CD14-positive monocyte (primary cell): ENCODE results near the gene RACK1. TPM values are rescaled to one million over a fixed set of nuclear protein-coding genes. Genes with fewer than 3 reads are reported as not detected.

Experiments used
- DNase-seq, 3 donors: peaks; one replicate each; pipeline ENCODE4 v3.0.0-alpha.2; 2011 to 2022
- H2AFZ ChIP-seq: 2 replicates; pipeline ENCODE4 v1.6.0; 2012; ENCODE audit warnings: mild to moderate bottlenecking, low read depth, low read length, inconsistent platforms; ENCODE audit not compliant: insufficient read depth, poor library complexity, severe bottlenecking
- H3K27ac ChIP-seq, 2 donors: 1 replicate in 1 of 2; 2 replicates in 1 of 2; pipeline ENCODE4 v1.5.1; 2012 to 2013; ENCODE audit warnings: low read length in 2 of 2, control low read depth in 1 of 2, inconsistent platforms in 1 of 2, low read depth in 1 of 2, mild to moderate bottlenecking in 1 of 2
- H3K27me3 ChIP-seq, 2 donors: one replicate each; pipeline versions ENCODE4 v1.6.0 to v1.6.1; 2011 to 2013; ENCODE audit warnings: low read length in 2 of 2; ENCODE audit not compliant: control insufficient read depth in 2 of 2, insufficient read depth in 2 of 2
- H3K36me3 ChIP-seq, 2 donors: replicated peaks in 1 of 2; 1 replicate in 1 of 2; 2 replicates in 1 of 2; pipeline versions ENCODE4 v1.5.1 to v1.6.1; 2012 to 2013; ENCODE audit warnings: low read length in 2 of 2, control low read depth in 1 of 2, inconsistent platforms in 1 of 2, mild to moderate bottlenecking in 1 of 2; ENCODE audit not compliant: insufficient read depth in 2 of 2, control insufficient read depth in 1 of 2
- H3K4me1 ChIP-seq, 2 donors: 1 replicate in 1 of 2; 2 replicates in 1 of 2; pipeline versions ENCODE4 v1.5.1 to v1.6.1; 2012 to 2013; ENCODE audit warnings: low read length in 2 of 2, control low read depth in 1 of 2, inconsistent platforms in 1 of 2, mild to moderate bottlenecking in 1 of 2, moderate library complexity in 1 of 2; ENCODE audit not compliant: insufficient read depth in 2 of 2, control insufficient read depth in 1 of 2
- H3K4me2 ChIP-seq: replicated peaks from 2 replicates; pipeline ENCODE3; 2012; ENCODE audit warnings: low read length, moderate library complexity, mild to moderate bottlenecking; ENCODE audit not compliant: poor library complexity, severe bottlenecking; ENCODE audit errors: extremely low read depth
- H3K4me3 ChIP-seq, 3 experiments: fragments of 200-600 bp in 1 of 3; sonication (generic) in 1 of 3; replicated peaks in 1 of 3; 1 replicate in 2 of 3; 2 replicates in 1 of 3; pipeline ENCODE4 v1.5.1; 2011 to 2013; ENCODE audit warnings: low read length in 3 of 3, mild to moderate bottlenecking in 3 of 3, control low read depth in 2 of 3, low read depth in 2 of 3, inconsistent platforms in 1 of 3, moderate library complexity in 1 of 3
- H3K79me2 ChIP-seq: 2 replicates; pipeline ENCODE4 v1.6.0; 2012; ENCODE audit warnings: mild to moderate bottlenecking, control low read depth, inconsistent platforms, low read length, moderate library complexity; ENCODE audit not compliant: insufficient read depth
- H3K9ac ChIP-seq: 2 replicates; pipeline ENCODE4 v1.6.0; 2017; ENCODE audit warnings: low read length, mild to moderate bottlenecking; ENCODE audit not compliant: insufficient read depth, poor library complexity, severe bottlenecking
- H3K9me3 ChIP-seq, 2 donors: replicated peaks in 1 of 2; 1 replicate in 1 of 2; 2 replicates in 1 of 2; pipeline versions ENCODE4 v1.5.1 to v1.6.1; 2012 to 2013; ENCODE audit warnings: low read length in 2 of 2, control low read depth in 1 of 2; ENCODE audit not compliant: control insufficient read depth in 1 of 2, insufficient read depth in 1 of 2
- H4K20me1 ChIP-seq: 2 replicates; pipeline ENCODE4 v1.6.0; 2012; ENCODE audit warnings: mild to moderate bottlenecking, low read length, control low read depth, moderate library complexity; ENCODE audit not compliant: insufficient read depth
- H3K27ac Mint-ChIP-seq, 7 donors: one replicate each; pipeline ENCODE4 v1.8.0; 2020; ENCODE audit warnings: mild to moderate bottlenecking in 7 of 7, mixed read lengths in 7 of 7, moderate library complexity in 6 of 7, inconsistent platforms in 2 of 7
- H3K27me3 Mint-ChIP-seq, 3 donors: one replicate each; pipeline ENCODE4 v1.8.0; 2021 to 2022; ENCODE audit warnings: low read depth in 3 of 3, mild to moderate bottlenecking in 3 of 3, mixed read lengths in 3 of 3, moderate library complexity in 3 of 3, inconsistent platforms in 1 of 3
- H3K36me3 Mint-ChIP-seq, 2 donors: one replicate each; pipeline ENCODE4 v1.8.0; 2020; ENCODE audit warnings: mixed read lengths in 2 of 2, inconsistent platforms in 1 of 2, mild to moderate bottlenecking in 1 of 2
- H3K4me1 Mint-ChIP-seq: one replicate; pipeline ENCODE4 v1.8.0; 2020; ENCODE audit warnings: mild to moderate bottlenecking, mixed read lengths
- H3K4me3 Mint-ChIP-seq, 2 donors: one replicate each; pipeline ENCODE4 v1.8.0; 2020; ENCODE audit warnings: mild to moderate bottlenecking in 2 of 2, mixed read lengths in 2 of 2, moderate library complexity in 1 of 2
- H3K9me3 Mint-ChIP-seq, 7 donors: one replicate each; pipeline ENCODE4 v1.8.0; 2020 to 2022; ENCODE audit warnings: mixed read lengths in 7 of 7, mild to moderate bottlenecking in 6 of 7, moderate library complexity in 6 of 7, inconsistent platforms in 2 of 7
- CTCF ChIP-seq: fragments of 200-600 bp; IDR thresholded peaks from one replicate; pipeline ENCODE4 v1.8.0; 2022; ENCODE audit warnings: antibody characterized with exemption, mild to moderate bottlenecking
- WGBS: methylation state at CpG from one replicate; pipeline ENCODE4 v1.1.5; 2013; ENCODE audit warnings: missing lambda C conversion rate; ENCODE audit not compliant: insufficient coverage; 5-methylcytosine and 5-hydroxymethylcytosine counted together
- intact Hi-C, 2 donors: fragments of 100-400 bp; cut with micrococcal nuclease; formaldehyde crosslinking; loops; one replicate each; pipeline versions ENCODE4 v1.15.0 to v1.15.1; 2023
- polyA plus RNA-seq, 3 donors: library from polyadenylated mRNA; depleted of rRNA in 1 of 3; unstranded in 2 of 3; stranded (reverse) in 1 of 3; fragments of 300-500 nt in 2 of 3; fragments of >200 nt in 1 of 3; fragmentation: Illumina TruSeq in 2 of 3; gene quantifications; 1 replicate in 2 of 3; 2 replicates in 1 of 3; pipeline ENCODE4 v1.2.3, GENCODE V29; 2012 to 2021

RACK1 gene
- polyA plus RNA-seq, 3 donors, result 1,150 to 2,356 (median 1,195) TPM

- H3K27me3 ChIP-seq, result no peaks in the 10 kb centered on the region
- no peak overlapping the region for H3K4me2 ChIP-seq
- 99% methylated on average over 7 of the region's 18 CpGs for WGBS
- Mint-ChIP-seq H3K4me3 (no peak overlapping the region), H3K36me3 (peaks cover 10 to 15% of the 10 kb centered on the region in 2 donors), H3K27me3 (peaks cover 0 to 1% (median 0%) of the 10 kb centered on the region in 3 donors), H3K27ac (no peak overlapping the region), H3K9me3 (no peaks in the 10 kb centered on the region), H3K4me1 (peaks cover 10% of the 10 kb centered on the region)
- peaks cover 10 to 14% of the 10 kb centered on the region in 2 donors for H3K4me1 ChIP-seq
- H3K36me3 ChIP-seq, result peaks cover 4 to 8% of the 10 kb centered on the region in 2 donors
- DNase-seq, result no peak
- no peak overlapping the region for H2AFZ ChIP-seq
- H4K20me1 ChIP-seq, result no peaks in the 10 kb centered on the region
- H3K27ac ChIP-seq, result no peak overlapping the region
- H3K9ac ChIP-seq, result no peak overlapping the region
- H3K9me3 ChIP-seq, result no peaks in the 10 kb centered on the region
- H3K4me3 ChIP-seq, result no peak overlapping the region
- TF ChIP-seq CTCF, result no peak
- intact Hi-C loops, result no loop called here
- H3K79me2 ChIP-seq, result peaks cover 31% of the 10 kb centered on the region
Measured at GRCh38 chr5:181265092-181265671, 21.5 kb upstream of the RACK1 start.

GRCh38 chr5:181263633-181264032, 19.9 kb upstream of the RACK1 start:
- Mint-ChIP-seq H3K4me1 (peaks cover 26% of the 10 kb centered on the region), H3K27ac (peak overlapping the region in 1 of 7 donors; percentile 6), H3K4me3 (no peak overlapping the region), H3K9me3 (no peaks in the 10 kb centered on the region), H3K36me3 (peaks cover 10 to 15% of the 10 kb centered on the region in 2 donors), H3K27me3 (peaks cover 0 to 1% (median 0%) of the 10 kb centered on the region in 3 donors)
- no peak for DNase-seq
- H3K79me2 ChIP-seq, result peaks cover 46% of the 10 kb centered on the region
- H3K4me2 ChIP-seq, result no peak overlapping the region
- H3K36me3 ChIP-seq, result peaks cover 4 to 8% of the 10 kb centered on the region in 2 donors
- peaks cover 9% of the 10 kb centered on the region for H4K20me1 ChIP-seq
- intact Hi-C loops, result loop anchor here (2.0 to 5.0 kb wide), 3 partner anchors 41 to 71 kb away; partner anchors contain the start of gene TRIM41 (in 2 of the 2)
- no peak overlapping the region for H3K9ac ChIP-seq
- 77% methylated on average over 4 of the region's 5 CpGs for WGBS
- H3K27ac ChIP-seq, result no peak overlapping the region
- no peak overlapping the region for H3K4me3 ChIP-seq
- peaks cover 25 to 30% of the 10 kb centered on the region in 2 donors for H3K4me1 ChIP-seq
- H2AFZ ChIP-seq, result no peak overlapping the region
- TF ChIP-seq CTCF, result no peak
- no peaks in the 10 kb centered on the region for H3K9me3 ChIP-seq
- H3K27me3 ChIP-seq, result no peaks in the 10 kb centered on the region
